Smooth muscle cell (in vitro differentiated cells): ENCODE results near the gene ARPC5. TPM values are rescaled to one million over a fixed set of nuclear protein-coding genes. Genes with fewer than 3 reads are reported as not detected.

ENCODE experiments used
- DNase-seq: peaks from one replicate; lab custom pipeline; 2025; ENCODE audit not compliant: unreplicated experiment; lab: John Stamatoyannopoulos, UW
- H2AFZ ChIP-seq: fragments of 200-600 bp; sonication (generic); 2 replicates; pipeline ENCODE4 v1.6.0; 2016; ENCODE audit warnings: antibody characterized with exemption, low read depth, mild to moderate bottlenecking
- H3F3A ChIP-seq: fragments of 200-600 bp; sonication (generic); 2 replicates; pipeline ENCODE4 v1.6.0; 2017; ENCODE audit warnings: antibody characterized with exemption, low read depth
- H3K27ac ChIP-seq: fragments of 200-600 bp; sonication (generic); 2 replicates; pipeline ENCODE4 v1.5.1; 2016; ENCODE audit warnings: low read depth, mild to moderate bottlenecking
- H3K27me3 ChIP-seq: fragments of 200-600 bp; sonication (generic); 2 replicates; pipeline ENCODE4 v1.6.1; 2016; ENCODE audit warnings: low read depth, mild to moderate bottlenecking
- H3K36me3 ChIP-seq: fragments of 200-600 bp; sonication (generic); 2 replicates; pipeline ENCODE4 v1.5.1; 2016; ENCODE audit warnings: low read depth
- H3K4me1 ChIP-seq: fragments of 200-600 bp; sonication (generic); 2 replicates; pipeline ENCODE4 v1.5.1; 2016; ENCODE audit warnings: low read depth
- H3K4me2 ChIP-seq: fragments of 200-600 bp; sonication (generic); 2 replicates; pipeline ENCODE4 v1.6.0; 2016; ENCODE audit warnings: mild to moderate bottlenecking
- H3K4me3 ChIP-seq: fragments of 200-600 bp; sonication (generic); 2 replicates; pipeline ENCODE4 v1.5.1; 2016; ENCODE audit warnings: mild to moderate bottlenecking
- H3K79me2 ChIP-seq: fragments of 200-600 bp; sonication (generic); 2 replicates; pipeline ENCODE4 v1.6.0; 2016; ENCODE audit warnings: low read depth, mild to moderate bottlenecking
- H3K9ac ChIP-seq: fragments of 200-600 bp; sonication (generic); 2 replicates; pipeline ENCODE4 v1.6.0; 2016; ENCODE audit warnings: low read depth
- H3K9me3 ChIP-seq: fragments of 200-600 bp; sonication (generic); replicated peaks from 2 replicates; pipeline ENCODE4 v1.5.1; 2016; ENCODE audit warnings: low read depth
- H4K20me1 ChIP-seq: fragments of 200-600 bp; sonication (generic); 2 replicates; pipeline ENCODE4 v1.6.0; 2016; ENCODE audit warnings: low read depth
- WGBS: methylation state at CpG from one replicate; pipeline ENCODE4 v1.1.7; 2016; ENCODE audit warnings: low lambda C conversion rate; 5-methylcytosine and 5-hydroxymethylcytosine counted together
- polyA plus RNA-seq: library from polyadenylated mRNA; unstranded; fragments of >200 nt; fragmentation: Nextera tagmentation; extraction: Ambion mirVana; gene quantifications from 2 replicates; pipeline ENCODE4 v1.2.1, GENCODE V29; 2016
- total RNA-seq: library from RNA; depleted of rRNA; stranded (reverse); fragments of >200 nt; gene quantifications from 2 replicates; pipeline ENCODE4 v1.2.3, GENCODE V29; 2014
- TF ChIP-seq, protein P1 (sequence below): fragments of 200-600 bp; sonication (generic); IDR thresholded peaks from 2 replicates; pipeline ENCODE4 v1.5.1; 2017; ENCODE audit warnings: borderline replicate concordance, mild to moderate bottlenecking, antibody characterized with exemption; ENCODE audit not compliant: insufficient read depth, poor library complexity, severe bottlenecking

The ARPC5 gene
- total and polyA plus RNA-seq, 2 experiments from 2014 or later, result 188 to 205 TPM

DNA sequence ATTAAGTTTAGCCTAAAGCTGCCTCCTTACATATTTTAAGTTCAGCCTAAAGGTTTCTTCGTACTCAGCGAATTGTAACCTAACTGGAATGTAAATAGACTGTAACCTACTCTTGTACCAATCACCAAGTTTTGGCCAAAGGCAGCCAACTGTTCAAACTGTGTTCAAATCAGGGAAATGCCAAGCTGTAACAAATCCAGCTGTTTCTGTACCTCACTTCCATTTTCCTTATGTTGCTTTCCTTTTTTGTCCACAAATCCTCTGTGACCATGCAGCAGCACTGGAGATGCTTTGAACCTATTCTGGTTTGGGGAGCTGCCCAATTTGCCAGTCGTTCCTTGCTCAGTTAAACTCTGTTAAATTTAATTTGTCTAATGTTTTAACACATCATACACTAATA, 20.8 kb upstream of the ARPC5 start:
- peak overlapping the region; percentile 1 for H2AFZ ChIP-seq
- no peaks in the 10 kb centered on the region for H3K79me2 ChIP-seq
- H3K4me1 ChIP-seq, result no peaks in the 10 kb centered on the region
- H3K36me3 ChIP-seq, result no peaks in the 10 kb centered on the region
- H3K4me3 ChIP-seq, result no peak overlapping the region
- H3K9ac ChIP-seq, result no peak overlapping the region
- no peaks in the 10 kb centered on the region for H3K9me3 ChIP-seq
- WGBS, result 99% methylated on average over 3 of the region's 3 CpGs
- H3K27me3 ChIP-seq, result no peaks in the 10 kb centered on the region
- H4K20me1 ChIP-seq, result no peaks in the 10 kb centered on the region
- no peaks in the 10 kb centered on the region for H3F3A ChIP-seq
- TF ChIP-seq, protein P1, sequence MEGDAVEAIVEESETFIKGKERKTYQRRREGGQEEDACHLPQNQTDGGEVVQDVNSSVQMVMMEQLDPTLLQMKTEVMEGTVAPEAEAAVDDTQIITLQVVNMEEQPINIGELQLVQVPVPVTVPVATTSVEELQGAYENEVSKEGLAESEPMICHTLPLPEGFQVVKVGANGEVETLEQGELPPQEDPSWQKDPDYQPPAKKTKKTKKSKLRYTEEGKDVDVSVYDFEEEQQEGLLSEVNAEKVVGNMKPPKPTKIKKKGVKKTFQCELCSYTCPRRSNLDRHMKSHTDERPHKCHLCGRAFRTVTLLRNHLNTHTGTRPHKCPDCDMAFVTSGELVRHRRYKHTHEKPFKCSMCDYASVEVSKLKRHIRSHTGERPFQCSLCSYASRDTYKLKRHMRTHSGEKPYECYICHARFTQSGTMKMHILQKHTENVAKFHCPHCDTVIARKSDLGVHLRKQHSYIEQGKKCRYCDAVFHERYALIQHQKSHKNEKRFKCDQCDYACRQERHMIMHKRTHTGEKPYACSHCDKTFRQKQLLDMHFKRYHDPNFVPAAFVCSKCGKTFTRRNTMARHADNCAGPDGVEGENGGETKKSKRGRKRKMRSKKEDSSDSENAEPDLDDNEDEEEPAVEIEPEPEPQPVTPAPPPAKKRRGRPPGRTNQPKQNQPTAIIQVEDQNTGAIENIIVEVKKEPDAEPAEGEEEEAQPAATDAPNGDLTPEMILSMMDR, result no peak
- DNase-seq, result no peak
- no peak overlapping the region for H3K27ac ChIP-seq
- no peak overlapping the region for H3K4me2 ChIP-seq

DNA sequence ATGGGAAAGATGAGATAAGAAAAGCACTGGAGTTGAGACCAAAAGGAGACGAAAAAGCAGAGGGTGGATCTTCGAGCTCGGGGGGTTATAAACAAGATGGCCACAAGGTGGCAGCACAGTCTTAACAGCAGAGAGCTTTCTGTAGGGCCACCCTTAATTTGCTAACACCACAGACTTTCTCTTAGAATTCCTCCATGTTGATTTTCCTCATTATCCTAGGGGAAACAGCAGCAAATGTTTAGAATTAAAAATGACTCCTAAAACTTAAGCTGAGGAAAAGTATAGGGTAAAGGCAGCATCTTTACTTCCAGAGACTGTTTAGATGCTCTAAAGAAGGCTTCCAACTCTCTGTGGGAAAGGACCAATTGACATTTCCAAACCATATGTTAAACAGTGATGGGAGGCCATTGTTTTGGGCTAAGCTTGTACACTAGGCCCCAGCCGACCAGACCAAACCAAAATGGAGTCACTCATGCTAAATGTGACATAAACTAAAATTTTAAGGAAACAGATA, 20.0 kb upstream of the ARPC5 start:
- no peaks in the 10 kb centered on the region for H3K79me2 ChIP-seq
- H3K4me2 ChIP-seq, result no peak overlapping the region
- H3K4me1 ChIP-seq, result no peaks in the 10 kb centered on the region
- no peak overlapping the region for H3K9ac ChIP-seq
- H2AFZ ChIP-seq, result peak overlapping the region; percentile 33
- peak; percentile 22 for DNase-seq
- WGBS, result 15% methylated on average over 4 of the region's 4 CpGs
- no peaks in the 10 kb centered on the region for H3K36me3 ChIP-seq
- no peaks in the 10 kb centered on the region for H3F3A ChIP-seq
- no peaks in the 10 kb centered on the region for H4K20me1 ChIP-seq
- no peak overlapping the region for H3K27ac ChIP-seq
- no peaks in the 10 kb centered on the region for H3K27me3 ChIP-seq
- no peak overlapping the region for H3K4me3 ChIP-seq
- no peaks in the 10 kb centered on the region for H3K9me3 ChIP-seq
- TF ChIP-seq, protein P1, result peak; percentile 87

DNA sequence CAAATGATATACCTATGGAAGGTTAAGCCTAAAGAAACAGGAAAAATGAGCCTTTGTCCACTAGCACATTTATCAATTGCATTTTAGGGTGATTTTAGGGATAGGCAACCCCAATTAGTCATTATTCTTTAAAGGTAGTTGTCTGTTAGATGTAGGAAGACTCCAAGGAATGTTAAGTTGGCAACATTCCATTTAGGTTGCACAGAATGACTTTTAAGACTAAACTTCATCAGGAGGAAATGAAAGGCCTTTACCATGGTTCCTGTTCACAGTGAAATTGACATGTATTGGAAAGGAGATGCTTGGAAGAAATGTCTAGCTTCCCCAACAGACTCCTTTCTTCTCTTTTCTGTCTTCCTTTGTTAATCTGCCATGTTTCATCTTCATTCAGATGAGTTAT, 19.1 kb upstream of the ARPC5 start:
- no peak overlapping the region for H3K4me3 ChIP-seq
- no peaks in the 10 kb centered on the region for H4K20me1 ChIP-seq
- TF ChIP-seq, protein P1, result no peak
- H3K79me2 ChIP-seq, result no peaks in the 10 kb centered on the region
- H3K4me2 ChIP-seq, result no peak overlapping the region
- no peaks in the 10 kb centered on the region for H3F3A ChIP-seq
- H3K9me3 ChIP-seq, result no peaks in the 10 kb centered on the region
- H3K9ac ChIP-seq, result no peak overlapping the region
- no peak overlapping the region for H3K27ac ChIP-seq
- H3K27me3 ChIP-seq, result no peaks in the 10 kb centered on the region
- H2AFZ ChIP-seq, result no peak overlapping the region
- no peaks in the 10 kb centered on the region for H3K36me3 ChIP-seq
- H3K4me1 ChIP-seq, result no peaks in the 10 kb centered on the region
- no peak for DNase-seq

DNA sequence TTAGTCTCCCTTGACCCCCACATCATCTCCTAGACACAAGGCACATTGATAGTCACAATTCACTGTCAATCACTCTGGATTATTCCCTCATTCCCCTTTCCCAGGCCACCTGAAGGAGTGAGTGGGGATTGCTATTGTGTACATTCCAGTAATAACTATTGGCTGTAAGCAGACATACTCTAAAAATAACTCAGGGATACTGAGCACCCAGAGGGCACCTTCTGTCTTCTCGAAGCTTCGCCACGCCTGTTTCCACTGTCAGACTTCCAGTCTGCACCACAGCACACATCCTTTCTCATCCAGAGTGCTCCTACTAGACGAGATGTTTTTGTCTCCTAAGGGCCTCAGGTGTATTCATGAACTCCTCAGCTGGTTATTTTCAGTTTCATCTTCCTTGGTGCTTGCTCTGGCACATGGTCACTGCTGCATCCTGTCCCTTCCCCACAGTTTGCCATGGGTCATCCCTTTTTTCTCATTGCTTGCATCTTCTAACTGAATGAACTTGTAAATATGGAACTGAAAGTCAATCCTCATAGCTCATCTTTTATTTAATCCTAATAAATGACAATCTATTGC, 18.4 kb upstream of the ARPC5 start:
- H3K9ac ChIP-seq, result no peak overlapping the region
- H3K27me3 ChIP-seq, result no peaks in the 10 kb centered on the region
- H3K4me3 ChIP-seq, result no peak overlapping the region
- H3K36me3 ChIP-seq, result no peaks in the 10 kb centered on the region
- H2AFZ ChIP-seq, result no peak overlapping the region
- 87% methylated on average over 4 of the region's 4 CpGs for WGBS
- H3F3A ChIP-seq, result no peaks in the 10 kb centered on the region
- no peaks in the 10 kb centered on the region for H3K9me3 ChIP-seq
- TF ChIP-seq, protein P1, result no peak
- no peaks in the 10 kb centered on the region for H3K79me2 ChIP-seq
- H4K20me1 ChIP-seq, result no peaks in the 10 kb centered on the region
- no peak overlapping the region for H3K27ac ChIP-seq
- H3K4me2 ChIP-seq, result no peak overlapping the region
- no peaks in the 10 kb centered on the region for H3K4me1 ChIP-seq
- DNase-seq, result no peak
